GM12874 (cell line): Measurements from ENCODE around the gene SPINT2.

ENCODE experiments used
- CTCF ChIP-seq: IDR thresholded peaks from 2 replicates; pipeline ENCODE4 v1.5.1; 2011; ENCODE audit warnings: low read depth, mild to moderate bottlenecking, control low read depth, low read length, moderate library complexity; ENCODE audit not compliant: insufficient read depth

SPINT2 gene

GRCh38 chr19:38321646-38322196, 57.3 kb downstream of the SPINT2 start:
- no peak for TF ChIP-seq CTCF

GRCh38 chr19:38323291-38323690, 58.9 kb downstream of the SPINT2 start:
- TF ChIP-seq CTCF: no peak

GRCh38 chr19:38324431-38324830, 60.1 kb downstream of the SPINT2 start:
- TF ChIP-seq CTCF: no peak

GRCh38 chr19:38326591-38326990, 62.2 kb downstream of the SPINT2 start:
- TF ChIP-seq CTCF: no peak

GRCh38 chr19:38329651-38330050, 65.3 kb downstream of the SPINT2 start:
- no peak for TF ChIP-seq CTCF

GRCh38 chr19:38331728-38332127, 67.4 kb downstream of the SPINT2 start:
- no peak for TF ChIP-seq CTCF

- TF ChIP-seq CTCF: no peak
These were observed 68.9 kb downstream of the SPINT2 start for GRCh38 chr19:38333245-38333644.
